SKM-1 (cell line): Measurements from ENCODE around the gene SLC12A4.

ENCODE experiments used
- DNase-seq: peaks from one replicate; lab custom pipeline; 2025; ENCODE audit not compliant: unreplicated experiment; lab: John Stamatoyannopoulos, UW

The SLC12A4 gene

GRCh38 chr16:67902831-67903230, 65.6 kb downstream of the SLC12A4 start:
- DNase-seq = no peak

GRCh38 chr16:67901734-67902133, 66.7 kb downstream of the SLC12A4 start:
- DNase-seq = no peak

DNA sequence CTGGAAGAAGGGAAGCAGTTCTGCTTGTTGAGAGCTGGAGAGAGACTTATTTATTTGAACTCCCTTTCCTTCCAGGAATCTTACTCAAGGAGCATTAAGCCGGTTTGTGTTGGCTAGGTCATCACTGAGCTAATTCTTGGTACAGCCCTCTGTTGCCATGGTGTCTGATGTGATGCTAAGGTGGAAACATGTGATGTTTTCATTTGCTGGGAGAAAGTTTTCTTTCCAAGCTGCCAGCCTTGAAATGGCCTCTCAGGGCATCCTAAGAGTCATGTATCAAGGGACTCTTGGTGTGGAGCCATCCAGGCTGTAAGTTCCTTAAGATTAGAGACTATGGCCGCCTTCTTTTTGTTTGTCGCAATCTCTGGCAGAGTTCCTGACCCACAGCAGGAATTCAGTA, 71.2 kb downstream of the SLC12A4 start:
- DNase-seq = no peak

- DNase-seq = no peak
Observed at GRCh38 chr16:67893743-67894399, 74.6 kb downstream of the SLC12A4 start.
